ENCODE results near the gene STAT5A. TPM values are rescaled to one million over a fixed set of nuclear protein-coding genes. Genes with fewer than 3 reads are reported as not detected.
A peak's percentile ranks its signal among the peaks of the same experiment; 100 is the strongest.
"Not testable (repeated sequence)": the region's sequence is repeated elsewhere in the genome, so short reads cannot be mapped to it uniquely, and the experiment has no call there.

The STAT5A gene
- total RNA-seq, 1 experiment from 2014 or later, result 6.4 TPM

- H4K20me1 ChIP-seq (ENCODE audit: control insufficient read depth, insufficient read depth, insufficient read length), result no peaks in the 10 kb centered on the region
- no peak overlapping the region for H2AK5ac ChIP-seq (ENCODE audit: insufficient read length, low read length)
- Mint-ChIP-seq H3K4me1 (peaks cover 20 to 22% of the 10 kb centered on the region in 2 experiments), H3K27ac (peak overlapping the region in 1 of 3 experiments; percentile 4; a peak in 2 of 7 replicates), H3K27me3 (ENCODE audit: low read depth) (no peaks in the 10 kb centered on the region), H3K36me3 (ENCODE audit: insufficient read depth in 1 of 3, low read depth in 3 of 3) (peaks cover 40 to 65% (median 55%) of the 10 kb centered on the region in 3 experiments), H3K9me3 (no peaks in the 10 kb centered on the region), H3K4me3 (no peak overlapping the region)
- H2BK12ac ChIP-seq (ENCODE audit: insufficient read length, low read depth, low read length), result no peak overlapping the region
- H2AFZ ChIP-seq (ENCODE audit: low read length), result no peak overlapping the region
- no peak overlapping the region for H3T11ph ChIP-seq (ENCODE audit: low read length)
- no peak overlapping the region for H3K9ac ChIP-seq (ENCODE audit: extremely low read depth, insufficient read length, low read length)
- no peak overlapping the region for H3K18ac ChIP-seq (ENCODE audit: insufficient read length, low read depth, low read length)
- H3K79me1 ChIP-seq (ENCODE audit: insufficient read depth, low read depth, low read length, poor library complexity, severe bottlenecking), result no peaks in the 10 kb centered on the region
- H3K14ac ChIP-seq (ENCODE audit: insufficient read depth, low read length), result no peak overlapping the region
- H3K27ac ChIP-seq (ENCODE audit: insufficient read length, low read depth, low read length), result no peak overlapping the region
- H4K8ac ChIP-seq (replicated peaks; ENCODE audit: insufficient read length, low read depth, low read length), result no peak overlapping the region
- no peak overlapping the region for H2BK20ac ChIP-seq (ENCODE audit: low read depth, low read length, poor library complexity, severe bottlenecking)
- no peaks in the 10 kb centered on the region for H3K27me3 ChIP-seq (ENCODE audit: insufficient read depth, low read length)
- no peak overlapping the region for H4K5ac ChIP-seq (ENCODE audit: insufficient read length, low read depth, low read length)
- no peak overlapping the region for H2BK120ac ChIP-seq (ENCODE audit: low read depth, low read length, poor library complexity, severe bottlenecking)
- no CpG with 5 or more reads among the region's 5 CpGs for WGBS (ENCODE audit: extremely low coverage, insufficient read length, low lambda C conversion rate)
- no peak overlapping the region for H3K4me2 ChIP-seq (ENCODE audit: insufficient read depth, insufficient read length, low read length)
- H3K56ac ChIP-seq (ENCODE audit: insufficient read length, low read depth, low read length), result no peak overlapping the region
- no peak overlapping the region for H4K91ac ChIP-seq (ENCODE audit: insufficient read length, low read depth, low read length)
- no peak for DNase-seq
- no peaks in the 10 kb centered on the region for H3K23me2 ChIP-seq (ENCODE audit: insufficient read length, low read depth, low read length, poor library complexity, severe bottlenecking)
- H2BK15ac ChIP-seq (ENCODE audit: low read depth, low read length), result no peak overlapping the region
- no peaks in the 10 kb centered on the region for H3K4me1 ChIP-seq (ENCODE audit: insufficient read depth, low read length)
- H3K4ac ChIP-seq (ENCODE audit: low read depth, low read length), result no peak overlapping the region
- H3K23ac ChIP-seq (ENCODE audit: insufficient read length, low read depth, low read length), result no peak overlapping the region
- TF ChIP-seq CTCF (conservative IDR thresholded peaks at IDR 0.05), result no peak
- H3K79me2 ChIP-seq (ENCODE audit: insufficient read depth, low read length), result no peaks in the 10 kb centered on the region
- H2BK5ac ChIP-seq (ENCODE audit: insufficient read length, low read length), result no peak overlapping the region
- H3K9me3 ChIP-seq (ENCODE audit: control insufficient read depth, low read depth, low read length), result no peaks in the 10 kb centered on the region
Observed at GRCh38 chr17:42317266-42317845, 29.1 kb downstream of the STAT5A start.

GRCh38 chr17:42317967-42318366 is 29.7 kb downstream of the STAT5A start:
- not testable (repeated sequence) for H3K4me1 ChIP-seq (ENCODE audit: insufficient read depth, low read length); H3K9ac ChIP-seq (ENCODE audit: extremely low read depth, insufficient read length, low read length)

More at GRCh38 chr17:42317967-42318366, 29.7 kb downstream of the STAT5A start:
- not testable (repeated sequence) for H3K9me3 ChIP-seq (ENCODE audit: control insufficient read depth, low read depth, low read length); H3K9me3 Mint-ChIP-seq; H2BK15ac ChIP-seq (ENCODE audit: low read depth, low read length); H3K23me2 ChIP-seq (ENCODE audit: insufficient read length, low read depth, low read length, poor library complexity, severe bottlenecking); H3K79me1 ChIP-seq (ENCODE audit: insufficient read depth, low read depth, low read length, poor library complexity, severe bottlenecking); H3K56ac ChIP-seq (ENCODE audit: insufficient read length, low read depth, low read length); DNase-seq; H2BK5ac ChIP-seq (ENCODE audit: insufficient read length, low read length); H3K27me3 Mint-ChIP-seq (ENCODE audit: low read depth); H3K4me2 ChIP-seq (ENCODE audit: insufficient read depth, insufficient read length, low read length); H4K20me1 ChIP-seq (ENCODE audit: control insufficient read depth, insufficient read depth, insufficient read length); H2AK5ac ChIP-seq (ENCODE audit: insufficient read length, low read length); H3K4ac ChIP-seq (ENCODE audit: low read depth, low read length); H2BK120ac ChIP-seq (ENCODE audit: low read depth, low read length, poor library complexity, severe bottlenecking); H3K27ac ChIP-seq (ENCODE audit: insufficient read length, low read depth, low read length); H3K18ac ChIP-seq (ENCODE audit: insufficient read length, low read depth, low read length); H3K4me3 Mint-ChIP-seq; H3K14ac ChIP-seq (ENCODE audit: insufficient read depth, low read length); H4K8ac ChIP-seq (replicated peaks; ENCODE audit: insufficient read length, low read depth, low read length); H3T11ph ChIP-seq (ENCODE audit: low read length); H3K23ac ChIP-seq (ENCODE audit: insufficient read length, low read depth, low read length); H4K91ac ChIP-seq (ENCODE audit: insufficient read length, low read depth, low read length); H2BK12ac ChIP-seq (ENCODE audit: insufficient read length, low read depth, low read length); H3K27ac Mint-ChIP-seq; H3K27me3 ChIP-seq (ENCODE audit: insufficient read depth, low read length); H2BK20ac ChIP-seq (ENCODE audit: low read depth, low read length, poor library complexity, severe bottlenecking); H4K5ac ChIP-seq (ENCODE audit: insufficient read length, low read depth, low read length); H3K79me2 ChIP-seq (ENCODE audit: insufficient read depth, low read length); H2AFZ ChIP-seq (ENCODE audit: low read length)
- peaks cover 22 to 23% of the 10 kb centered on the region in 2 experiments for H3K4me1 Mint-ChIP-seq
- peaks cover 44 to 69% (median 58%) of the 10 kb centered on the region in 3 experiments for H3K36me3 Mint-ChIP-seq (ENCODE audit: insufficient read depth in 1 of 3, low read depth in 3 of 3)
- WGBS (ENCODE audit: extremely low coverage, insufficient read length, low lambda C conversion rate), result no CpG with 5 or more reads among the region's 6 CpGs
